ENCODE results near the gene PPP4R4.

DNA sequence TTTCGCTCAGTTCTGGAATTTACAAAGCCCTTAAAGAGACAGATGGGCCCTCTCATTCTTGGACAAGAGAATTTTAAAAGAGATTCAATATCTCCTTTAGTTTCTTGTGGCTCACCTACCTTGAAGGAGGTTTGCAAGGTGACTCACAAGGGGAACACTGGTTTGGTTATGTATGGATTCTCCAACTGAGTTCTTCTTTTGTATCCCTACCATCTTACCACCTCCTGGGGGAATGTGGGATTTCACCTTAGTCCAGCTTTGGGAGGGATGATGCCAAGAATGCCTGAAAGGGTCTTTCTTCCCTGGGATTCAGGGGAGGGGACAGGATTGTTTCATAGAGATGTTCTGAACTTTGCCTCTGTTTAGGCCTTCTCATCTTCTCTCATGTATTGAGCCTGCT is 3.7 kb downstream of the PPP4R4 start:
- no peak for TF ChIP-seq POLR2A (IDR thresholded peaks at IDR 0.05)
- TF ChIP-seq CTCF (IDR thresholded peaks at IDR 0.05), result no peak
- TF ChIP-seq POLR2AphosphoS5 (IDR thresholded peaks at IDR 0.05), result no peak
- no peak for TF ChIP-seq EP300 (IDR thresholded peaks at IDR 0.05)
